ENCODE data around the gene SPRY4. TPM values are rescaled to one million over a fixed set of nuclear protein-coding genes. Genes with fewer than 3 reads are reported as not detected.
"Not testable (repeated sequence)": the region's sequence is repeated elsewhere in the genome, so short reads cannot be mapped to it uniquely, and the experiment has no call there.

Gene SPRY4
- total and polyA plus RNA-seq, 4 donors, result 8.1 to 67.9 (median 35.7) TPM

DNA sequence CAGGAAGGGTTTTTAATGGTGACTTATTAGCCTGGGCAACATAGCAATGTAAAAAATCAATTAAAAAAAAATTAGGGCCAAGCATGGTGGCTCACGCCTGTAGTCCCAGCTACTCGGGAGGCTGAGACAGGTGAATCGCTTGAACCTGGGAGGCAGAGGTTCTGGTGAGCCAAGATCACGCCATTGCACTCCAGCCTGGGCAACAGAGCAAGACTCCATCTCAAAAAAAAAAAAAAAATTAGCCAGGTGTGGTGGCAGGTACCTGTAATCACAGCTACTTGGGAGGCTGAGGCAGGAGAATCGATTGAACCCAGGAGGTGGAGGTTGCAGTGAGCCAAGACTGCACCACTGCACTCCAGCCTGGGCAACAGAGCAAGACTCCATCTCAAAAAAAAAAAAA lies 27.0 kb downstream of the SPRY4 start:
- WGBS, 2 donors, result 73 to 85% methylated on average over 4 to 5 of the region's 5 CpGs
- peak overlapping the region in 1 of 2 donors; percentile 91 for H3K27ac ChIP-seq (ENCODE audit: low read depth in 1 of 2, low read length in 2 of 2)
- H3K4me1 ChIP-seq (ENCODE audit: control insufficient read depth in 1 of 2, insufficient read depth in 2 of 2, low read length in 2 of 2); ATAC-seq (ENCODE audit: low FRiP score); H3K4me3 ChIP-seq (ENCODE audit: low read length in 2 of 2); H3K27me3 ChIP-seq (ENCODE audit: control insufficient read depth in 1 of 2, insufficient read depth in 2 of 2, low read length in 1 of 2); H3K9me3 ChIP-seq (ENCODE audit: control insufficient read depth, low read length); H3K36me3 ChIP-seq (ENCODE audit: control insufficient read depth in 1 of 2, insufficient read depth in 2 of 2, low read length in 1 of 2); DNase-seq: not testable (repeated sequence)
- intact Hi-C loops (cut with DNase I), result loop anchor here (1.0 to 10.0 kb wide), 2 partner anchors 48 to 103 kb away; no protein-coding TSS in a partner anchor

DNA sequence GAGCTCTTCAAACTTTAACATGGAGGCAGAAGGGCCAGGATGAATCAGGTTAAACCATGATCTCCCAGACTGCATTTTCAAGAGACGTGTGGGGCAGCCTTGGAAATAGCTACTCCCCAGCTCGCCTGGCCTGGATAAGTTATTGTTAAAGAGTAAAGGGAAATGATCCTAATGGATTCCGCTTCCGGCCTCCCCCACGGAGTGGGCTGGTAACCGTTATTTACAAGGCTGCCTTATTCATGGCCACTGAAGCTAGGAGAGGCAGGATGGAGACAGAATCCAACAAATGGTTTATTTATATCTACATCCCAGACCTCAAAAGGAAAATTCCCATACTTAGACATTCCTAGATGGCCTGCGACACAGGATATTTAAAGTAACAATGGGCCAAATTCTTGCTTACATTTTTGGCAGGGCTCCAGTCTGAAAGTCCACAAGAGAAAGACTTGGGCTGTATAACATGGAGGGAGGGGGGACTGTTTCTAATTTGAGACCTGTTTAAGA lies 27.9 kb downstream of the SPRY4 start:
- Histone ChIP-seq H3K36me3 (ENCODE audit: control insufficient read depth in 1 of 2, insufficient read depth in 2 of 2, low read length in 1 of 2) (no peaks in the 10 kb centered on the region), H3K27me3 (ENCODE audit: control insufficient read depth in 1 of 2, insufficient read depth in 2 of 2, low read length in 1 of 2) (no peaks in the 10 kb centered on the region), H3K4me1 (ENCODE audit: control insufficient read depth in 1 of 2, insufficient read depth in 2 of 2, low read length in 2 of 2) (no peaks in the 10 kb centered on the region), H3K27ac (ENCODE audit: low read depth in 1 of 2, low read length in 2 of 2) (peak overlapping the region; percentile 91 to 94), H3K9me3 (ENCODE audit: control insufficient read depth, low read length) (no peaks in the 10 kb centered on the region), H3K4me3 (ENCODE audit: low read length in 2 of 2) (no peak overlapping the region)
- WGBS, 2 donors, result 4 to 5% methylated on average over 7 of the region's 7 CpGs
- intact Hi-C loops (cut with DNase I), result loop anchor here (1.0 to 10.0 kb wide), 2 partner anchors 48 to 102 kb away; no protein-coding TSS in a partner anchor
- ATAC-seq (ENCODE audit: low FRiP score) (peak; percentile 68), DNase-seq (peak; percentile 75 to 82)

DNA sequence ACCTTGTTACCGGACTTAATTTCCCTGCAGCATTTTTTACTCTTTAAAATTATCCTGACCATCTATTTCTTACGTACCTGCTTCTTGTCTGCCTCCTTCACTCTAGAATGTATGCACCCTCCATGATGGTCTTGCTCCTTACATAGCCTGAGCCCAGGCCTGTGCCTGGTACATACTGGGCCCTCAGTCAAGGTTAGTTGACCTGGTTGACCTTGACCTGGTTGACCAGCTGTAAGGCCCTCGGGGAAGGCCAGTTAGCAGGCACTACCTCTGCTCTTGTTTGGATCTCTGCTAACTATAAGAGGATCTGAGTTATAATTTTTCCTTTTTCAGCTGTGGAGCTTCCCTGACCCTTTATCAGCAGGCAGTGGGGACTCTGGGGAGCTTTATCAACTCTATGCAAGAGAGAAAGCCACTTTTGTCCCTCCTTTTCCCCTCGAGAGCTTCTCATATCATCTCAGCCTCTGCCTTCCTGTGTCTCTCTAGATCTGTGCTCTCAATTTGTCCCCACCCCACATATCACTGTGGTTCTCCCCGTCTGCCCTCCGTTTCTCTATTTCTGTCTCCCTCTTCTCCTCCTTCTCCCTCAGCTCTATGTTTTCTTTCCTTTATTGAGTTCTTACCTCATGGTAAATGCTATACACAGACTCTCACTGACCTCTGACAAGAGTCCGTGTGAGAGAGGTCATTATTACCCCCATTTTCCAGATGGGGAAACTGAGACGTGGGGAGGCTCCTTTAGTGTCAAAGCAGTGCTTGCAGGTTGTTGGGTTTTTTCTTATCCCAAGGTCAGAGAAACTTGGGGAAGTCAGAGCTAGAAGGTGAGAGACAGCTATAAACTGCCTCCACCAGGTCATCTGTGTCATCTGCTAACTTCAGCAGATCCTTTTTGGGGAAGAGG lies 28.6 kb downstream of the SPRY4 start:
- DNase-seq (no peak), ATAC-seq (ENCODE audit: low FRiP score) (no peak)
- 66 to 74% methylated on average over 8 of the region's 8 CpGs for WGBS, 2 donors
- H3K27me3 ChIP-seq (ENCODE audit: control insufficient read depth in 1 of 2, insufficient read depth in 2 of 2, low read length in 1 of 2), result no peaks in the 10 kb centered on the region
- H3K4me3 ChIP-seq (ENCODE audit: low read length in 2 of 2), result no peak overlapping the region
- H3K36me3 ChIP-seq (ENCODE audit: control insufficient read depth in 1 of 2, insufficient read depth in 2 of 2, low read length in 1 of 2), result no peaks in the 10 kb centered on the region
- intact Hi-C loops (cut with DNase I), result loop anchor here in 1 of 2 donors (10.0 kb wide), 1 partner anchor 101 kb away; no protein-coding TSS in a partner anchor
- peak overlapping the region; percentile 72 to 94 for H3K27ac ChIP-seq (ENCODE audit: low read depth in 1 of 2, low read length in 2 of 2)
- H3K4me1 ChIP-seq (ENCODE audit: control insufficient read depth in 1 of 2, insufficient read depth in 2 of 2, low read length in 2 of 2), result no peaks in the 10 kb centered on the region
- no peaks in the 10 kb centered on the region for H3K9me3 ChIP-seq (ENCODE audit: control insufficient read depth, low read length)

DNA sequence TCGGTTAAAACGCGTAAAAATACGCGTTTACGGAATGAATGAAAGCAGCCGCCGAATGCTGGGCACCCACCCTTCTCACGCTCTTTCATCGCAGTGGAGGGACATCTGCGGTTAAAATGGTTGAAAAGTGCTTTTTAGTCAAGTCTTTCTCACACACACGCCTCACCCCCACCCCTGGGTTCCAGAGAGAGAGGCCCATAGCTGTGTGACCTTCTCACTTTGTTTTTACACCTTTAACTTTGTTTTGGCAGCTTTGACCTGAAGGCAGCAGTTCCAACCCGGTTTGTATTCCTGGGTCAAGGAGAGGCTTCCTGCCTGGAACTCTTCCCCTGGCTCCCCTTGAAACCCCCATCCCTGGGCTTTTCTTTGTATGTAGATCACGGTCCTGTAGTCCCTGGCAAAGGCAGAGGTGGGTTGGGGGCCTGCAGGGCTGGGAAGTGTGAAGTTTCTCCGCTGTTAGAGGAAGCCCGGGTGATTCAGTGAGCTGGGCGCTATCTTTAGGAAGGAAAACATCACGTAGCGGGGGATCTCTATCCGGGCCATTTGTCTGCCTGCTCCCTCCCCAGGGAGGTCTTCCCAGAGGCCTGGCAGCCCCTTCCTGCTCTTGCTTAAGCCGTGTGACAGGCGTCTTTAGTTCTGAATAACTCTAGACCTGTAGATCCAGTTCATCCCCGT lies 29.6 kb downstream of the SPRY4 start:
- intact Hi-C loops (cut with DNase I), result loop anchor here in 1 of 2 donors (10.0 kb wide), 1 partner anchor 100 kb away; no protein-coding TSS in a partner anchor
- no peaks in the 10 kb centered on the region for H3K9me3 ChIP-seq (ENCODE audit: control insufficient read depth, low read length)
- no peaks in the 10 kb centered on the region for H3K36me3 ChIP-seq (ENCODE audit: control insufficient read depth in 1 of 2, insufficient read depth in 2 of 2, low read length in 1 of 2)
- H3K27ac ChIP-seq (ENCODE audit: low read depth in 1 of 2, low read length in 2 of 2), result peak overlapping the region; percentile 77 to 89
- no peaks in the 10 kb centered on the region for H3K4me1 ChIP-seq (ENCODE audit: control insufficient read depth in 1 of 2, insufficient read depth in 2 of 2, low read length in 2 of 2)
- no peaks in the 10 kb centered on the region for H3K27me3 ChIP-seq (ENCODE audit: control insufficient read depth in 1 of 2, insufficient read depth in 2 of 2, low read length in 1 of 2)
- DNase-seq (peak in 1 of 2 donors; percentile 68), ATAC-seq (ENCODE audit: low FRiP score) (peak; percentile 29)
- WGBS, 2 donors, result 51 to 55% methylated on average over 23 of the region's 23 CpGs
- H3K4me3 ChIP-seq (ENCODE audit: low read length in 2 of 2), result no peak overlapping the region

DNA sequence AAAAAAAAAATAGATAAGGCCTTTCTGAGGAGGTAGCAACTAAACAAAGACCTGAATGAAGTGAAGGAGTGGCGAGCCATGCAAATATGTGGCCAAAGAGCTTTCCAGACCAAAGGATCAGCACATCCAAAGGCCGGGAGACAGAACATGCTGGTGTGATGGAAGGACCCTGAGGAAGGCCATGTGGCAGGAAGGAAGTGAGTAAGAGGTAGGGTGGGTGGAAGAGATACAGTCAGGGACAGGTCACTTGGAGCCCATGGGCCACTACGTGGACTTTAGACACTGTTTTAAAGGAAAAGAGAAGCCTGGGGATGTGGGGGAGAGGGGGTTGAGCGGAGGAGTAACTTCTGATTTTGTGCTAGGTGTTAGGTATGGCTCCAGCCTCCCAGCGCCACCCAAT lies 31.3 kb downstream of the SPRY4 start:
- WGBS, 2 donors, result 62 to 66% methylated on average over 5 of the region's 5 CpGs
- Histone ChIP-seq H3K27ac (ENCODE audit: low read depth in 1 of 2, low read length in 2 of 2) (no peak overlapping the region), H3K27me3 (ENCODE audit: control insufficient read depth in 1 of 2, insufficient read depth in 2 of 2, low read length in 1 of 2) (no peaks in the 10 kb centered on the region), H3K4me3 (ENCODE audit: low read length in 2 of 2) (no peak overlapping the region), H3K36me3 (ENCODE audit: control insufficient read depth in 1 of 2, insufficient read depth in 2 of 2, low read length in 1 of 2) (no peaks in the 10 kb centered on the region), H3K9me3 (ENCODE audit: control insufficient read depth, low read length) (no peaks in the 10 kb centered on the region), H3K4me1 (ENCODE audit: control insufficient read depth in 1 of 2, insufficient read depth in 2 of 2, low read length in 2 of 2) (no peaks in the 10 kb centered on the region)
- no peak for DNase-seq
- ATAC-seq (ENCODE audit: low FRiP score), result no peak
- intact Hi-C loops (cut with DNase I), result loop anchor here in 1 of 2 donors (10.0 kb wide), 1 partner anchor 99 kb away; no protein-coding TSS in a partner anchor

DNA sequence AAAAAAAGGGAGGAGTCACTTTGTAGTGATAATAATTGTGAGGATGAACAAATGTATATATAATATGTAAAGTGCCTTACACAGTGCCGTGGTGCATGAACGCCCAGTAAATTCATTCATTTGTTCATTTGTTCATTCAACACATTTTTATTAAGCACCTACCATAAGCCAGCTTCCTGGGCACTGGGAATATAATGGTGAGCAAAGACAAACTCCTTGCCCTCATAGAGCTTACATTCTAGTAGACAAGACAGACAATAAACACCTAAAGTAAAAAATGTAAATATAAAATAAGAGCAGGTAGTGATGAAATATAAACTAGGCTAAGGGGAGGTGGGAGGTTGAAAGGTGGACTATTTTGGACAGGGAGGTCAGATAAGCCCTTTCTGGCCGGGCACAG lies 32.0 kb downstream of the SPRY4 start:
- no peak overlapping the region for H3K27ac ChIP-seq (ENCODE audit: low read depth in 1 of 2, low read length in 2 of 2)
- DNase-seq, result no peak
- WGBS, 2 donors, result 96% methylated on average over 3 of the region's 3 CpGs
- H3K9me3 ChIP-seq (ENCODE audit: control insufficient read depth, low read length), result no peaks in the 10 kb centered on the region
- H3K27me3 ChIP-seq (ENCODE audit: control insufficient read depth in 1 of 2, insufficient read depth in 2 of 2, low read length in 1 of 2), result no peaks in the 10 kb centered on the region
- no peaks in the 10 kb centered on the region for H3K4me1 ChIP-seq (ENCODE audit: control insufficient read depth in 1 of 2, insufficient read depth in 2 of 2, low read length in 2 of 2)
- H3K4me3 ChIP-seq (ENCODE audit: low read length in 2 of 2), result no peak overlapping the region
- ATAC-seq (ENCODE audit: low FRiP score), result no peak
- no peaks in the 10 kb centered on the region for H3K36me3 ChIP-seq (ENCODE audit: control insufficient read depth in 1 of 2, insufficient read depth in 2 of 2, low read length in 1 of 2)
- intact Hi-C loops (cut with DNase I), result loop anchor here in 1 of 2 donors (10.0 kb wide), 1 partner anchor 98 kb away; no protein-coding TSS in a partner anchor

DNA sequence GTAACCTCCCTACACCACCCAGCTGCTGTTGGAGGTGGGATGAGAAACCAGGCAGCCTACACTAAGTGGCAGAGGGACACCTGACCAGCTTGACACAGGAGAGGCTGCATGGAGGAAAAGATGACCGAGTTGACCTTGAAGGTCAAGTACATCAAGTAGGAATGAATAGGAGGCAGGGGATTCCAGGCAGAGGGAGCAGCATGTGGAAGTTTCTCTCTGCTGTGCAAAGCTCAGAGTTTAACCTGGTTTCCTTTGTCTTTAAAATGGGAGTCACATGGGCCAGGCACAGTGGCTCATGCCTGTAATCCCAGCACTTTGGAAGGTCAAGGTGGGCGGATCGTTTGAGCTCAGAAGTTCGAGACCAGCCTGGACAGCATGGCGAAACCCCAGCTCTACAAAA lies 32.6 kb downstream of the SPRY4 start:
- DNase-seq, result no peak
- Histone ChIP-seq H3K9me3 (ENCODE audit: control insufficient read depth, low read length) (no peaks in the 10 kb centered on the region), H3K27ac (ENCODE audit: low read depth in 1 of 2, low read length in 2 of 2) (no peak overlapping the region), H3K4me3 (ENCODE audit: low read length in 2 of 2) (no peak overlapping the region), H3K27me3 (ENCODE audit: control insufficient read depth in 1 of 2, insufficient read depth in 2 of 2, low read length in 1 of 2) (no peaks in the 10 kb centered on the region), H3K4me1 (ENCODE audit: control insufficient read depth in 1 of 2, insufficient read depth in 2 of 2, low read length in 2 of 2) (no peaks in the 10 kb centered on the region), H3K36me3 (ENCODE audit: control insufficient read depth in 1 of 2, insufficient read depth in 2 of 2, low read length in 1 of 2) (no peaks in the 10 kb centered on the region)
- 90 to 94% methylated on average over 5 of the region's 5 CpGs for WGBS, 2 donors
- intact Hi-C loops (cut with DNase I), result loop anchor here in 1 of 2 donors (10.0 kb wide), 1 partner anchor 97 kb away; no protein-coding TSS in a partner anchor
- ATAC-seq (ENCODE audit: low FRiP score), result no peak

DNA sequence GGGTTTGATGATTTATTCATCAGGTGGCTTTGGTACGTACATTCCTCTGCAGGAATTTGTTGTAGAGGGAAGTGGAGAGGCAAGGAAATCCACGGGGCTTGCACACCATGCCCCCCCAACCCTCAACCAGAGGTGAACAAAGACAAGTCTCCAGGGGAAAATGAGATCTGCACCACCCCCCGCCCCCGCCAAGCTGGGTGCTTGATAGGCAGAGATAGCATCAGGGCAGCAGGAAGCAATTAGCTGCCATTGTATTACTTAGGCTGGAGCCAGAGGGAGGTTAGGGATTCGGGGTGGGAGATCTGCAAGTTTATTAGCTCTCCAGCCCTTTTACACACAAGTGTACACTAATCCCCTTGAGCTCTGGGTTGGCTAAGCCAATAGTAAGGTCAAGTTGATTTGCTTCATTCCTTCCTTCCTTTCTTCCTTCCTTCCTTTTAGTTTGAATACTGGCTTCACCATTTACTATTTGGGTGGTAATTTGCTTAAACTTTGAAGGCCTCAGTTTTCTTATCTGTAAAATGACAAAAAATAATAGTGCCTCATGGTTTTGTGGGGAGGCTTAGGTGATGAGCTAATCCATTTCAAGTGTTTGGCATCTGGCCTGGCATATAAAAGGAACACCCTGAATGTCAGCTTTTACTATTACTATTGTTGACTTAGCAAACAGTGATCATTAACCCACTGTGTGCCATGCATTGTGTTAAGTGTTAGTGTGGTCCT lies 34.1 kb downstream of the SPRY4 start:
- Histone ChIP-seq H3K27me3 (ENCODE audit: control insufficient read depth in 1 of 2, insufficient read depth in 2 of 2, low read length in 1 of 2) (no peaks in the 10 kb centered on the region), H3K36me3 (ENCODE audit: control insufficient read depth in 1 of 2, insufficient read depth in 2 of 2, low read length in 1 of 2) (no peaks in the 10 kb centered on the region), H3K9me3 (ENCODE audit: control insufficient read depth, low read length) (no peaks in the 10 kb centered on the region), H3K4me3 (ENCODE audit: low read length in 2 of 2) (no peak overlapping the region), H3K4me1 (ENCODE audit: control insufficient read depth in 1 of 2, insufficient read depth in 2 of 2, low read length in 2 of 2) (no peaks in the 10 kb centered on the region), H3K27ac (ENCODE audit: low read depth in 1 of 2, low read length in 2 of 2) (no peak overlapping the region)
- no peak for DNase-seq
- intact Hi-C loops (cut with DNase I), result loop anchor here in 1 of 2 donors (10.0 kb wide), 1 partner anchor 96 kb away; no protein-coding TSS in a partner anchor
- 42 to 50% methylated on average over 5 of the region's 5 CpGs for WGBS, 2 donors
- ATAC-seq (ENCODE audit: low FRiP score), result no peak

All from aorta (tissue), 5 donors.